Embryonic facial prominence (tissue), 1 donor: Measurements from ENCODE around the gene RBM34.

ENCODE experiments used
- DNase-seq: peaks from one replicate; pipeline ENCODE4 v3.0.0-alpha.2; 2016; ENCODE audit errors: extremely low spot score

The RBM34 gene

DNA sequence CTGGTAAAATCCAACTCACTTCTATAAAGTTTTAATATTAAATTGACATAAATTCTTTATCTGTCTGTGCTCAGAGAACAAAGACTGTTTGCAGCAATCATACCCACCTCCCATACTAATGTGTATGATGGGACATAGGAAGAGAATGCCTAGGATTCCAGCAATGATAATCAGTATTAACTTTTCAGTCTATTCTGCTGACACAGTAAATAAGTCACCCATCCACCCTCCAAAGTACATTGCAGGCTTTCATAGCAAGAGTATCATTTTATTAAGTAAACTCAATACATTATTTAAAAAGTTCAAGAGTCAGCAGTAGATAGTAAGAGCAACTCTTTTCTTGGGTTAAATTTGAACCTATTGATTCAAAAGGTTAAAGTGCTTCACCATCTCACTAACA, 8.8 kb downstream of the RBM34 start:
- DNase-seq, result no peak

DNA sequence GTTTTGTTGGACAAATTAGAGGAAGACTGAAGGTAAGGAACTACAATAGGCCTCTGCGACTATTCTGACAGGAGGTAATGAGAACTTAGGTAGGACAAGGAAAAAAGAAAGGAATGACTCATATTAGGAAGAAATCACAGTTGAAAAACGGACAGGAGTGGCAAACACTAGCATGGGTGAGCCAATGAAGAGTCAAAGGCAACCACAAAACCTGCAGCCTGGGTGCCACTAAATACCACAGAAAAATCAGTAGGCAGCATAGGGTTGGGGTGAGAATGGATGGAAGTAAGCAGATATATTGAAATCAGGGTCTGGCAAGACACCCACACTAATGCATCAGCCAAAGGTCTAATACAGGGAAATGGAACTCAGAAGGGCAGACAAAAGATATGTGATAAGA, 10.0 kb downstream of the RBM34 start:
- DNase-seq, result no peak

DNA sequence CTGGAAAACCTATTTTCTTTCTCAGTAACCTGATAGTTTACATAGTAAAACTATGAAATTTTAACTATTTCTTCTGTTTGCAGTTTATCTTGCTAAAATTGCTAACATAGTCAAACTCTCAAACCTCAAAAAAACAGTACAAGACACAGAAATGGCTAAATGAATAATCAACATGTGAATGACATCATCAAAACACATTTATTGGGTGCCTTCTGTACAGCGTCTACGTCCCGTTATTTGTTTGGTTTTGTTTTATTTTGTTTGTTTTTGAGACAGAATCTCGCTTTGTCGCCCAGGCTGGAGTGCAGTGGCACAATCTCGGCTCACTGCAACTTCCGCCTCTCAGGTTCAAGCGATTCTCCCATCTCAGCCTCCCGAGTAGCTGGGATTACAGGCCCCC, 11.2 kb downstream of the RBM34 start:
- no peak for DNase-seq

DNA sequence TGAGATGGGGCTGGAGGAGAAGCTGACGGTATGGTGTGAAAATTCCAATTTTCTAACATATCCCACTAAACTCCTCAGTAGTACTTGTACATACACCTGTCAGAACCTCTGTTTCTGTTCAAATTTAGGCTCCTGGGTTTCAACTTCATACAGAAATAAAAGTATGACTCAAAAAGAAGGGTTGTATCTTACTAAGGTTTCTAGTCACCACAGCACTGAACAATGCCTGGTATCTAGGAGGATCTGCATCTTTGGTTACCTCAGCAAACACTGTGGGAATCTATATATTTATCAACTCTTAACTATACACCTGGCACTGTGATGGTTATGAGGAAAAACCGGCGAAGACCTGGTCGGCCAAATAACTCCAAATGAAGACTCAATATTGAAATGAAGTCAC, 13.8 kb downstream of the RBM34 start:
- DNase-seq, result no peak

DNA sequence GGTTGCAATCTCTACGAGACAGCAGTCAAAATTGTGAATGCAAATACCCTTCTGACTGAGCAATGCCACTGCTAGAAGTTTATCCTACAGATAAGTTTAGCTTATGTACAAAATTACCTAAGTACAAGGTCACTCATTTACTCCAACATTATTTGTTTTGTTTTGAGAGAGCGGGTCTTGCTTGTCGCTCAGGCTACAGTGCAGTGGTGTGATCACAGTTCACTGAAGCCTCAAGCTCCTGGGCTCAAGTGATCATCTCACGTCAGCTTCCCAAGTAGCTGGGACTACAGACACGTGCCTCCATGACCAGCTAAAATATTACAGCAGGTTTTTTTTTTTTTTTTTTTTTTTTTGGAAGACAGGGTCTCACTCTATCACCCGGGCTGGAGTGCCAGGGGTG, 15.4 kb downstream of the RBM34 start:
- DNase-seq, result no peak

DNA sequence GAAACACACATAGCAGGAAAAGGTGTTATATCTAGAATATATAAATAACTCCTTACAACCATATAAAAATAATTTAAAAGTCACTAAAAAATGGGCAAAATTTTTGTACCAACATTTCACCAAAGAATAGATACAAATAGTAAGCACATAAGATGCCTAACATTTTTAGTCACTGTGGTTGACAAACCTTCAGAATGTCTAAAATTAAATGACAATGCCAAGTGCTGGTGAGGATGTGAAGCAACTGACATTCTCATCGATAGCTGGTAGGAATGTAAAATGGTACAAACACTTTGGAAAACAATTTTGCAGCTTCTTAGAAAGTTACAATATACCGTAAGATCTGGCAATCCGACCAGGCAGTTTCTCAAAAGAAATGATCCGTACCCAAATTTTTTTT, 18.1 kb downstream of the RBM34 start:
- no peak for DNase-seq

DNA sequence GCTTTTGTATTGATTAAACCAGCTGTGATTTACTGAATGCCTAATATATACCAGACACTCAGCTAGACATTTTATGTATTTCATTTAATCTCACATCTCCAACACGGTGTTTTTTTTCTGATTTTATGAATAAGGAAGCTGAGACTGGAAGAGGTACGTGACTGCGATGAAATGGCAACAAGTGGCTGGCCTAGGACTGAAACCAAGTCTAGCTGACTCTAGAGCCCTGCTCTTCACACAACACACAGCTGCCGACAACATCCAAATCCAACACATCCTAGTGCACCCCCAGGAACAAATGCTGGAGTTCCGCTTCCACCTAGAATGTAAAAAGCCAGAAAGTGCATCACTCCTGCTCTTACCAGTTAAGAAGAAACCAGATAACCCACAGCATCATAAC, 21.7 kb downstream of the RBM34 start:
- no peak for DNase-seq

DNA sequence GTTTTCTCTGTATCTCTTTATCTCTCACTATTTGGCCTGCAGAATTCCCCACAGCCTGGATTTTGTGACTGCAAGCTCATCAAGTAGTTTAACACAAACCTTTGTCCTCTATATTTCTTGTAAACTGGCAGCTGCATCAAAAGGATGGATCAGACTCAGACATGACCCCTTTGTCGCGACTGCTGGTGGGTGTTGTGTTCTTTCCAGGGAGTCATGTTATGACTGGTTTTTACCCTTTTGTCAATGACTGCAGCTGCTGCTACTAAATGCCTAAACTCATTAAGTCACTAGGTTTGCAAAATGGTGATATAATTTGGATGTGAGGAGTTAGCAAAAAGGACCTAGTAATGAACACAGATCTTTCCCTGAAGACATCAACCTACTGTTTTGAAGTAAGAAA, 22.2 kb downstream of the RBM34 start:
- DNase-seq, result no peak

DNA sequence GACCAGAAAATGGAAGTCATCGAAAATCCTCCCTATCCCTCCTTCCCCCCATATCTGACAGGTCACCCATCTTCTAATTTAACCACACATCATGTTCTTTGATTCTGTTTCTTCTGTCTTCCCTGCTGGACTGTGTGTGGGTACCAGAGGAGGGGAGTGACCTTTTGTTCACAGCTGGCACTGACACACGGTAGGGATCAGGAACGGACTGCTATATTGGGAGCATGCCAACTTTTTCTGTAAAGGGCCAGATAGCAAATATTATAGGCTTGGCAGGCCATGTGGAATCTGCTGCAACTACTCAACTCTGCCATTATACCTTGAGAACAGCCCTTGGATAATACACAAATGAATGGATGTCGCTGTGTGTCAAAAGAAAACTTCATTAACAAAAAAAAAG, 24.9 kb downstream of the RBM34 start:
- DNase-seq, result no peak

DNA sequence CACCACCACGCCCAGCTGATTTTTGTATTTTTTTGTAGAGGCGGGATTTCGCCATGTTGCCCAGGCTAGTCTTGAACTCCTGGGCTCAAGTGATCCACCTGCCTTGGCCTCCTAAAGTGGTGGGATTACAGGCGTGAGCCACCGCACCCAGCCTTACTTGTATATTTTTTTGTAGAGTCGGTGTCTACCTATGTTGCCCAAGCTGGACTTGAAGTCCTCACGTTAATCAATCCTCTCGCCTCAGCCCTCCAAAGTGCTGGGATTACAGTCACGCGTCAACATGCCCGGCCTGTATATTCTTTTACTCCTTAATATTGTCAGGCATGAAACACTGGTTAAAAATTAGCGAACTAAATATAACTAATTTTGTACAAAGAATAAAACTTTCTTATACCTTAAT, 26.9 kb downstream of the RBM34 start:
- no peak for DNase-seq

DNA sequence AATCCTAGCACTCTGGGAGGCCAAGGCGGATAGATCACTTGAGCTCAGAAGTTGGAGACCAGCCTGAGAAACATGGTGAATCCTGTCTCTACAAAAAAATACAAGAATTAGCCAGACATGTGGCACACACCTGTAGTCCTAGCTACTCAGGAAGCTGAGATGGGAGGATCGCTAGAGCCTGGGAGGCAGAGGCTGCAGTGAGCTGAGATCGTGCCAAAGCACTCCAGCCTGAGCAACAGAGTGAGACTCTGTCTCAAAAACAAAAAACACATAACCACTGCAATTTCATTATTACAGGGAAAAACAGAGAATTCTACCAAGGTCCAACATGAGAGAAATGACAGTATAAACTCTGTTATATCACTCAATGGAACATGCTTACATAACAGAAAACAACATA, 28.0 kb downstream of the RBM34 start:
- DNase-seq, result no peak

DNA sequence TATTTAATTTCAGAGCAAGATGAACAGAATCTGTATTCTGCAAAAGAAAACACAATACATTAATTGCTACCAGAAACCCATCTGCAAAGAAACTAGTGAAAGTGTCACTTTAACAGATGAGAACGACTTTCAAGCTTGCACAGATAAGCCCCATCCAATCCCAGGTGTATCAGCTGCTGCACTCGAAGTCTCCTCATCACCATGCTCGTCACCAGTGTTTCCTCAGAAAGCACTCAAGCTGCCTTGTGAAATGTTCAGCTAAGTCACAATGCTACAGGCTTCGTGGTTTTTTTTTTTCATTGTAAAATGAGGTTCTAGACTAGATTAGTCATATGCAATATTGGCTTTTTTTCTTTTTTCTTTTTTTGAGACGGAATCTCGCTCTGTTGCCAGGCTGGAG, 29.1 kb downstream of the RBM34 start:
- DNase-seq, result no peak

DNA sequence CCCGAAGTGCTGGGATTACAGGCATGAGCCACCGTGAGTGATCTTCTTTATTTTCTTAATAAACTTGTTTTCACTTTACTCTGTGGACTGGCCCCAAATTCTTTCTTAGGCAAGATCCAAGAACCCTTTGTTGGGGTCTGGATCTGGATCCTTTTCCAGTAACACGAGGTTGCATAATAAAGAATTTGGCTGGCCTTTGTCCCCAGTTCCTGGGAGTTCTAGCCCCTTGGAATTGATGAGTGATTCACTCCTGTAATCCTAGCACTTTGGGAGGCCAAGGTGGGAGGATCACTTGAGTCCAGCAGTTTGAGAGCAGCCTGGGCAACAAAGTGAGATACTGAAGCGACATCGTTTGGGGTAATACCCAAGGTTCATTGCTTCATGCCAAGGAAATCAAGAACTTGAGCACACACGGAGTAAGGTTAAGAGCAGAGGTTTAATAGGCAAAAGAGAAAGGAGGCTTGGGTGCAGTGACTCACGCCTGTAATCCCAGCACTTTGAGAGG, 30.2 kb downstream of the RBM34 start:
- no peak for DNase-seq

DNA sequence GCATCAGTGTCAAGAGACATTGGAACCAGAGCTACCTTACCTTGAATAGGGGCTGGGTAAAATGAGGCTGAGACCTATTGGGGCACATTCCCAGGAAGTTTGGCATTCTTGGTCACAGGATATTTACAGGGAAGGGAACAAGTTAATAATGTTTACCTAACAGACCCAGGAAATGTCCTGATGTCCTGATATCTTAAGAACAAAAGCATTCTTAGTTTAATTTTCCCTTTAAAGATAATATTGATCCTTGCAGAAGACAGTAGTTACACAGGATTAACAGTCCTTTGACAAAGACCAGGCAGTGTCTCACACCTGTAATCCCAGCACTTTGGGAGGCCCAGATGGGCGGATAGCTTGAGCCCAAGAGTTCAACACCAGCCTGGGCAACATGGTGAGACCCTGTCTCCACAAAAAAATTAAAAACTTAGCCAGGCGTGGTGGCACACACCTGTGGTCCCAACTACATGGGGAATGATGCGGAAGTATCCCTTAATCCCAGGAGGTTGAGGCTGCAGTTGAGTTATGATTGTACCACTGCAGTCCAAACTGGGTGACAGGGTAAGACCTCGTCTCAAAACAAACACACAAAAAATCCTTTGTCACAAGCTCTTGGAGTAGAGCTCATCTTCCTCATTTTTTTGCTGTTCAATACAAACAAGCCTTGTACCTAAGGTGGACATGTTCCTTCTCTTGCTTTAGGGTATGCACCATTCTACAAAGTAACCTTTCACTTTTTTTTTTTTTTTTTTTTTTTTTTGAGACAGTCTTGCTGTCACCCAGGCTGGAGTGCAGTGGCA, 31.1 kb downstream of the RBM34 start:
- DNase-seq, result no peak

DNA sequence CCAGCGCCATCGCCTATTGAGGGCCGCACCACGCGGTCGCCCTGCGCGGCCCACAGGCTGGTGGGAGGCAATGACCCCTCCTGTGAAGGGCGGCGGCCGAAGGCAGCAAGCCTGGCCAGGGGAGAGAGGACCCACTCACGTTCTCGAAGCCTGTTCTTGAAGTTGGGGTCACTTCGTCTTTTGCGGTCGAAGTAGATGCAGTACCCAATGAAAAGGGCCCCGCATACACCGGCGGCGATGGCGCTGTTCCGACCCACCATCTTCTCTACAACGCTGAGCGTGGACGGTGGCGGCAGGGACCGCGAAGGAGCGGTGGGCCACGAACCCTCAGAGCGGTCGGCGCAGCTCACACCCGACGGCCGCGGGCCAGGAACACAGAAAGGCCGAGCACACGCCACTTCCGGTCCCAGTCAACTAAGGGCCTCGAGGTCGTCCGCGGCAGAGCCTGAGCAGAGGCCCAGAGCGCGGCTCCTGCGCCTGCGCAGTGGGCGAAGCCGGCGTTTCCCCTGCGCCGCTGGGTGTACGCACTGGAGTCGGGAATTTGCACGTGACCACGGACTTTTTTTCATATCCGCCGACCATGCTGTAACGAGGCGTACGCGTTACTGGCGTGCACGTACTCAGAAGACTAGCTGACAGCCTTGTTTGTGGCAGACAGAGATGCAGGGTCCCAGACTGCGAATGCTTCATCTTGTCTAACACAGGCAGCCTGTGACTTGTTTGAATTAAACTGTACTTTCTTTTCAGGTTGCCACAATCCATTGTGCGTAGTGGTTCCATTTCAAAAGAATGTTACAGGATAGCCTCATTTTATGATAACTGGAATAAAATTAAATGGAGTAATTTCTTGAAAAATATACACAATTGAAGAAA, 32.4 kb downstream of the RBM34 start, which contains the start of gene TOMM20:
TOMM20 (minus strand) TSS at position 382 of the 873 bp plus-strand sequence; CDS start at position 260, 122 bp downstream.
- peak; percentile 95 for DNase-seq

DNA sequence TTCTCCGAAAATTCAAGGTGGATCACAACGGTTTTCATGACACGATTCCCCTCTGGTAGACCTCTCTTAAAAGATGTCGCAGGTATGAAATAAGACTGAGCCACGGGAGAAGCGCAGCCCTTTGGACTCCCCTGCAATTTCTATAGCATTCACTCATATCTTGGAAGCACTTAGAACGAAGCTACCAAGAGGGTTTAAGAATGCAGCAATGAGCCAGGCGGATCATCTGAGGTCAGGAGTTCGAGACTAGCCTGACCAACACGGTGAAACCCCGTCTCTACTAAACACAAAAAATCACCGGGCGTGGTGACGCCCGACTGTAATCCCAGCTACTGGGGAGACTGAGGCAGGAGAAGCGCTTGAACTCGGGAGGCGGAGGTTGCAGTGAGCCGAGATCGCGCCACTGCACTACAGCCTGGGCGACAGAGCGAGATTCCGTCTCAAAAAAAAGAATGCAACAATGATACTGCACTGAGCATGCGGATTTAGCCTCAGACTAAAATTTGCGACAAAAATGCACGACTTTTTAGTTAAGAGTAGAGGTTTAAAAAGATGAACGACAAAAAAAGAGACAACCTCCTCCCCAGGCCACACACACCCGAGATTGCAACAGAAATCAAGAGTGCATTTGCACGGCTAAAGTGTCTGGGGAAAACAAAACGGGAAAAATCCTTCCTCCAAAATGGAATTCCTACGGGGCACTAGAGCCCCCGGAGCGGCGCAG, 33.2 kb downstream of the RBM34 start:
- no peak for DNase-seq

DNA sequence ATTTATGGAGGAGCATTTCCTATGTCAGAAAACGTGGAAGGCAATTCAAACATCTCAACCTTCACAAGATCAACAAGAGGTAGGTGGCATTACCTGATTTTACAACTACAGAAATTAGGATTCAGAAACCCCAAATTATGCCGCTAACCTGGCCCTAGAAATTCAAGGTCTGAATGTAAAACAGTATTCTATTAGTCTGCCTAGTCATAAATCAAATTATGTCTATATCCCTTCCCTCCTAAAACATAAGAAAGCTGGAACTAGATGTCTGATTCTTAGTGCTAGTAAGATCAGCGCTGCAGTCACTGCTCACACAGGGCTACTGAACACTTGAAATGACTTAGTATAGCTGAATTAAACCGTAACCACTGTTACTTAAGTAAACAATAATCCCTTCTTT, 33.8 kb downstream of the RBM34 start:
- DNase-seq, result no peak

DNA sequence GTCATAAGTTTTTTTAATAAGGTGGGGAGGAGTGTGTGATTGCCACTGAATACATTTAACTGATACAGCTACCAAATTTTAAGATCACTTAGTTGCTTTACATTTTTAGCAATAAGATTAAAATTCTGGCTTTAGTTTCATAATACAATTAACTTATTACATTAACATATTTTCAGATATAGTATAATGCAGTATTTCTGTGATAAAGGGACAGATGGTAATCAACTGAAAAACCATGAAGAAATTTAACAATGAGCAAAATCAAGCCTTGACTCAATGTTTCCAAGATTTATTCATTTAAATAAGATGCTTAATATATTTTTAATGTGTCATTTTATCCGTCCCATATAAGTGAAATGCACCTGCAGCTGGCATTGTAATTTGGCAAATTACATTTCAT, 36.4 kb downstream of the RBM34 start:
- no peak for DNase-seq

DNA sequence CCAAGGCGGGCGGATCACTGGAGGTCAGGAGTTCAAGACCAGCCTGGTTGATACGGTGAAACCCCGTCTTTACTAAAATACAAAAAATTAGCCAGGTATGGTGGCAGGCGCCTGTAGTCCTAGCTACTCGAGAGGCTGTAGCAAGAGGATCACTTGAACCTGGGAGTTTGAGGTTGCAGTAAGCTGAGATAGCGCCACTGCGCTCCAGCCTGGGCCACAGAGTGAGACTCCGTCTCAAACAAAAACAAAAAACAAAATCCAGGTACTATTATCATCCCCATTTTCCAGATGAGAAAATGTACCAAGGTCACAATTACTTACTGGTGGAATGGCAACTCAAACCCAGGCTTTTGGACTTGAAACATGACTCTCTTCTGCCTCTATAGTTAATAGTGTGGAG, 36.9 kb downstream of the RBM34 start:
- DNase-seq, result no peak

DNA sequence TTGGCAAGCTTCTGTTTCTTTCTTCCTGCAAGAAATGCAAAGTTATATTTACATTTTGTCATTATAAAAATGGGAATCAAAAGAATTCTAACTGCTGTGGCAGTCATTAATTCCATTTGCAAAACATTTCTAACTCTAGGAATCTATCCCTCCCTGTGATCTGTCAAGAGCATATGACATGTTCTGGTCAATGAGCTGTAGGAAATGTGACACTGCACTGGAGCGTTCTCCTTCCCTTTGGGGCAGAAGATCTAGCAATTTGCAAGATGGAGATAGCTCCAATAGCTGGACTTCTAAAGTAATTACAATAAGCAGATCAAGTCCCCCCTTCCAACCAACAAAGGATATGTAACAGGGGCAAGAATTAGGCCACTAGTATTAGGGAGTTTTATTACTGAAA, 38.7 kb downstream of the RBM34 start:
- no peak for DNase-seq

DNA sequence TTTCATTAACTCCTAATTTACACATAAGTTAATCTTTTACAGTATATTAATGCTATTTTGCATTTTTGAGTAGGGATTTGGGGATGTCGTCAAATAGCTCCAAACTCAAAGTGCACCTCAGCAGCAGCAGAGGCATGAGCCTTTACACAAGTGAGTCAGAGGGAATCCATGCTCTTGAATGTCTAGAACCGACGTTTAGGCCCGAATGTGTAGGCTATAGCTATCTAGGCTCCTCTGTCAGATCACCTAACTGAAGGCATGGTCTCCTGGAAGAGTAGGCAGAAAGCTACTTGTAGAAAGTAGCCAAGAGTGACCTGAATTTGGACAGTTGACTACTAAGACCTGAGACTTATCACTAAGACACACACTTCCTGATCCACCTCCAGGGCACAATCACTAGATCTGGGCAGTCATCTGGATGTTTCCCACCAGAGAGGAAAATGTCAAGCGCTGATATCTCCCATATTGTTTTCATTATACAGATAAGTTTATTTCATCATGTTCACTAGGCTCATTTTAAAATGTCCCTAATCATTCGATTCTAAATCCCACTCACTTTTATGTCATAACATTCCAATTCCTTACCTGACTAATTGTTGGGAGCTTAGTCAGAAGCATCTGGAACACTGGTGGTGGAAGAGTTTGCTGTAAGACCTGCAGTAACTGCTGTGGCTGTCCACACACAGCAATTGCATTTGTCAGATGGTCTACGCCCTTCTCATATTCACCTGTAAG, 47.7 kb downstream of the RBM34 start:
- DNase-seq, result no peak
